Retinal pigment epithelial cell (primary cell): ENCODE measurements around the gene PTPN3.

Experiments
- DNase-seq: peaks from one replicate; pipeline ENCODE4 v3.0.0-alpha.2; 2010; ENCODE audit warnings: low read depth
- H3K4me3 ChIP-seq: 2 replicates; pipeline ENCODE4 v1.5.1; 2011; ENCODE audit warnings: mild to moderate bottlenecking, low read length, control low read depth, moderate library complexity
- CTCF ChIP-seq: conservative IDR thresholded peaks from 2 replicates; pipeline ENCODE4 v1.5.1; 2011; ENCODE audit warnings: low read depth, low read length, control low read depth, inconsistent platforms

PTPN3 gene

GRCh38 chr9:109482391-109482916 lies 15.7 kb downstream of the PTPN3 start:
- no peak overlapping the region for H3K4me3 ChIP-seq
- TF ChIP-seq CTCF = peak; percentile 17
- DNase-seq = no peak

- DNase-seq = peak; percentile 57
- H3K4me3 ChIP-seq = no peak overlapping the region
- TF ChIP-seq CTCF = no peak
Measured at GRCh38 chr9:109481856-109482255, 16.3 kb downstream of the PTPN3 start.

- DNase-seq = no peak
- no peak overlapping the region for H3K4me3 ChIP-seq
- no peak for TF ChIP-seq CTCF
Measured at GRCh38 chr9:109479822-109480221, 18.3 kb downstream of the PTPN3 start.

GRCh38 chr9:109478665-109479380 lies 19.3 kb downstream of the PTPN3 start:
- no peak for DNase-seq
- no peak for TF ChIP-seq CTCF
- no peak overlapping the region for H3K4me3 ChIP-seq

GRCh38 chr9:109478051-109478563 lies 20.0 kb downstream of the PTPN3 start:
- no peak for TF ChIP-seq CTCF
- H3K4me3 ChIP-seq = no peak overlapping the region
- DNase-seq = no peak

GRCh38 chr9:109477258-109478050 lies 20.7 kb downstream of the PTPN3 start:
- DNase-seq = peak; percentile 35
- H3K4me3 ChIP-seq = no peak overlapping the region
- no peak for TF ChIP-seq CTCF
